Ishikawa (cell line): Measurements from ENCODE around the gene RAPGEF4.

Source experiments
- CEBPB ChIP-seq: IDR thresholded peaks from 2 replicates; pipeline ENCODE4 v1.6.1; 2012
- MAX ChIP-seq: IDR thresholded peaks from 2 replicates; pipeline ENCODE4 v1.6.1; 2012
- REST ChIP-seq: IDR thresholded peaks from 2 replicates; pipeline ENCODE4 v1.6.1; 2012; ENCODE audit warnings: low read depth, mild to moderate bottlenecking

GRCh38 chr2:173101687-173102086, 366.0 kb downstream of the RAPGEF4 start:
- TF ChIP-seq MAX (no peak), REST (no peak), CEBPB (no peak)
